ENCODE results near the gene GLIS1. TPM values are rescaled to one million over a fixed set of nuclear protein-coding genes. Genes with fewer than 3 reads are reported as not detected.
A peak's percentile ranks its signal among the peaks of the same experiment; 100 is the strongest.

Gene GLIS1
- total RNA-seq, 1 donor from 2014 or later = 17.4 TPM

GRCh38 chr1:53543778-53544695, 194.9 kb downstream of the GLIS1 start:
- no peak overlapping the region for H3K27ac Mint-ChIP-seq (ENCODE audit: unreplicated experiment)
- H3K9me3 Mint-ChIP-seq (ENCODE audit: low read depth) = no peaks in the 10 kb centered on the region
- peaks cover 12% of the 10 kb centered on the region for H3K36me3 Mint-ChIP-seq (ENCODE audit: low read depth)
- H3K27me3 Mint-ChIP-seq (ENCODE audit: low read depth) = no peaks in the 10 kb centered on the region
- no peak for TF ChIP-seq CTCF (IDR thresholded peaks at IDR 0.05)
- peaks cover 48% of the 10 kb centered on the region for H3K4me1 Mint-ChIP-seq (ENCODE audit: low read depth)
- peak; percentile 82 for DNase-seq (ENCODE audit: low spot score)
- H3K4me3 Mint-ChIP-seq (ENCODE audit: unreplicated experiment) = no peak overlapping the region

- no peak for TF ChIP-seq CTCF (IDR thresholded peaks at IDR 0.05)
- peaks cover 50% of the 10 kb centered on the region for H3K4me1 Mint-ChIP-seq (ENCODE audit: low read depth)
Measured at GRCh38 chr1:53543130-53543777, 195.7 kb downstream of the GLIS1 start.

GRCh38 chr1:53542551-53542950, 196.4 kb downstream of the GLIS1 start:
- Mint-ChIP-seq H3K4me1 (ENCODE audit: low read depth) (peaks cover 57% of the 10 kb centered on the region), H3K27ac (ENCODE audit: unreplicated experiment) (peak overlapping the region; percentile 90), H3K9me3 (ENCODE audit: low read depth) (no peaks in the 10 kb centered on the region), H3K4me3 (ENCODE audit: unreplicated experiment) (no peak overlapping the region), H3K36me3 (ENCODE audit: low read depth) (peaks cover 9% of the 10 kb centered on the region), H3K27me3 (ENCODE audit: low read depth) (no peaks in the 10 kb centered on the region)
- TF ChIP-seq CTCF (IDR thresholded peaks at IDR 0.05) = no peak
- DNase-seq (ENCODE audit: low spot score) = peak; percentile 84

More at GRCh38 chr1:53543130-53543777, 195.7 kb downstream of the GLIS1 start:
- peak overlapping the region; percentile 90 for H3K27ac Mint-ChIP-seq (ENCODE audit: unreplicated experiment)
- H3K36me3 Mint-ChIP-seq (ENCODE audit: low read depth) = peaks cover 9% of the 10 kb centered on the region
- no peaks in the 10 kb centered on the region for H3K27me3 Mint-ChIP-seq (ENCODE audit: low read depth)
- no peaks in the 10 kb centered on the region for H3K9me3 Mint-ChIP-seq (ENCODE audit: low read depth)
- DNase-seq (ENCODE audit: low spot score) = peak; percentile 68
- H3K4me3 Mint-ChIP-seq (ENCODE audit: unreplicated experiment) = no peak overlapping the region

- peaks cover 60% of the 10 kb centered on the region for H3K4me1 Mint-ChIP-seq (ENCODE audit: low read depth)
- peak; percentile 79 for DNase-seq (ENCODE audit: low spot score)
- no peak overlapping the region for H3K4me3 Mint-ChIP-seq (ENCODE audit: unreplicated experiment)
- TF ChIP-seq CTCF (IDR thresholded peaks at IDR 0.05) = peak; percentile 73
- no peaks in the 10 kb centered on the region for H3K9me3 Mint-ChIP-seq (ENCODE audit: low read depth)
- H3K36me3 Mint-ChIP-seq (ENCODE audit: low read depth) = peaks cover 9% of the 10 kb centered on the region
- H3K27ac Mint-ChIP-seq (ENCODE audit: unreplicated experiment) = peak overlapping the region; percentile 90
- H3K27me3 Mint-ChIP-seq (ENCODE audit: low read depth) = no peaks in the 10 kb centered on the region
Measured at GRCh38 chr1:53541761-53542550, 197.0 kb downstream of the GLIS1 start.

- peaks cover 11% of the 10 kb centered on the region for H3K36me3 Mint-ChIP-seq (ENCODE audit: low read depth)
- DNase-seq (ENCODE audit: low spot score) = peak; percentile 70
- no peaks in the 10 kb centered on the region for H3K9me3 Mint-ChIP-seq (ENCODE audit: low read depth)
- TF ChIP-seq CTCF (IDR thresholded peaks at IDR 0.05) = no peak
- peaks cover 60% of the 10 kb centered on the region for H3K4me1 Mint-ChIP-seq (ENCODE audit: low read depth)
- H3K4me3 Mint-ChIP-seq (ENCODE audit: unreplicated experiment) = peak overlapping the region; percentile 22
- H3K27ac Mint-ChIP-seq (ENCODE audit: unreplicated experiment) = peak overlapping the region; percentile 90
- H3K27me3 Mint-ChIP-seq (ENCODE audit: low read depth) = no peaks in the 10 kb centered on the region
Measured at GRCh38 chr1:53541263-53541625, 197.7 kb downstream of the GLIS1 start.
